ENCODE results near the gene AAR2.

The AAR2 gene

DNA sequence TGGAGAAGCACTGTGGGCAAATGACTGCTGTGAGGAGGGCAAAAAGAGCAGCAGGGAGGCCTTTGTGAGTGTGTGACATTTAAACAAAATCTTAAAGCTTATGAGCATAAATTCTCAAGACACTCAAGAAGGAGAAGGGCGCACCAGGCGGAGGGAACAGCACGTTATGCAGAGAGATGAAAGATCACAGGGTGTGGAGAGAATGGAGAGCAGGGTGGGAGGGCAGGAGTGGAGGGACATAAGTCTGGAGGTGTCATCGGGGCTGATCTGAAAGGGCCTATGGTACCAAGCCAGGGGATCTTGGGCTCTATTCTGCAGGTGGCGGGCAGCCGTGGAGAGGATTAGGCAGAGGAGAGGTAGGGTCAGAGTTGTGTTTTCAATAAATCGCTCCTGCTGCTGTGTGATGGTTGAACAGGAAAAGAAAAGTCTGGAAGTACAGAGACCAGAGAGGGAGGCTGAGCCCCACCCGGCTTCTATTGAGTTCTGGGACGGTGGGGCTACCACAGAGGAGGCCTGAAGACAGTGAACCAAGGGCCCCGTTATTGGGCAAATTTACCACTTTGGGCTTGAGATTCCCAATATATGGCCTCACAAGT lies 45.6 kb downstream of the AAR2 start:
- no peak for DNase-seq

DNA sequence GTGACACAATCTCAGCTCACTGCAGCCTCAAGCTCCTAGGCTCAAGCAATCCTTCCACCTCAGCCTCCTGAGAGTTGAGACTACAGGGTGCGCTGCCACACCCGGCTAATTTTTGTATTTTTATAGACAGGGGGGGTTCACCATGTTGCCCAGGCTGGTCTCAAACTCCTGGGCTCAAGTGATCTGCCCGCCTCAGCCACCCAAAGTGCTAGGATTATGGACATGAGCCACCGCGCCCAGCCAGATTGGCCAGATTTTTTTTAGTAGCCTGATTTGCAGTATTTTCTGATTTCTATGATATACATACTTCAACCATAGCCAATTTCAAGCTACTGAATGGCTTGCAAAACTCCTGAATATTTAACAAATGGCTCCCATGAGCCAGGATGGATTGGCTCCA lies 48.5 kb downstream of the AAR2 start:
- no peak for DNase-seq

DNA sequence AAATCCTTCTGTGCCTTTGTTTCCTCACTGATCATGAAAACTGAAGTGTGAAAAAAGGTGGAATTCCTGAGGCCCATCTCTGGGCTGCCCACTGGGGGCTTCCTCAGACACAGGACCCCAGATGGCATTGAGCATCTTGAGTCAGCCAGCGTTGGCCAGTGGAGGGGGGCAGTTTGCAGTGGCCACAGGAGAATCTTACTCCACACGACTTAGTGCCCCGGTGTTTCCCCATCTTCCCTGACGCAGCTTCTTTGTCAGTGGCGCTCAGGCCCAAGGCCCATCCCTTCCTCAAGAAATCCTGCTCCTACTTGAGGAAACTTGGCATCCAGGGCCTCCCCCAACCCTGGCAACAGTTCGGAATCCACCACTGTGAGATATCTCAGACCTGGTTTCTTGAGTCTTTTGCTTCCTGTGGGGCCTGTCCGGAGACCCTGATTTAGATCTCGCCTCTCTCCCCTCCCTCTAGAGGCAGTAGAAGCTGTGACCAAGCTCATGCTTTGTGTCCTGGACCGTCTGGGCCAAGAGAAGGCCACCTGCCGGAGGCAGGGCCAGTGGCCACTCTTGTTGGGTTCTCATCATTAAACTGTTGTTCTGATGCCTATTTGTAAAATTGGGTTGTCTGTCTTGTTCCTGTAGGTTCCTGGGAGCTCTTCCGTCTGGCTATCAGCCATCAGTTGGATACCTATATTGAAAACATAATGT lies 49.6 kb downstream of the AAR2 start:
- DNase-seq, result no peak

DNA sequence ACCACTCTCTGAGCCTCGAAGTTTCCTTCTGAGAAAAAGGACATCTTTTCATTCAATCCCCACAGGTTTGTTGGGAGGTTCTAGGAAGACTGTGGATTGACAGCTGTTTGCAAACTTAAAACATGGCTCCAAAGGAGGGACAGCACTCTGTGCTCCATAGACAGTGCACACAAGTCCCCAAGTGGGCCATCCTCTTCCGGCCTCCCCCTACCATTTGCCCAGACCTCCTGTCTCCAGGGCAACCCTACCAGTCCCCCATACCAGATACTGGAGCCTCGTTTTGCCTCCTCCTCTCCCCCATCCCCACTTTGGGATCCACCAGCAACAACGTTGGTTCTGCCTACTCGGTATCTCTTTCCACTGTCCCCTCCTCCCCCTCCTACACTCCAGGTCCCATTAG lies 61.4 kb downstream of the AAR2 start:
- DNase-seq, result no peak

DNA sequence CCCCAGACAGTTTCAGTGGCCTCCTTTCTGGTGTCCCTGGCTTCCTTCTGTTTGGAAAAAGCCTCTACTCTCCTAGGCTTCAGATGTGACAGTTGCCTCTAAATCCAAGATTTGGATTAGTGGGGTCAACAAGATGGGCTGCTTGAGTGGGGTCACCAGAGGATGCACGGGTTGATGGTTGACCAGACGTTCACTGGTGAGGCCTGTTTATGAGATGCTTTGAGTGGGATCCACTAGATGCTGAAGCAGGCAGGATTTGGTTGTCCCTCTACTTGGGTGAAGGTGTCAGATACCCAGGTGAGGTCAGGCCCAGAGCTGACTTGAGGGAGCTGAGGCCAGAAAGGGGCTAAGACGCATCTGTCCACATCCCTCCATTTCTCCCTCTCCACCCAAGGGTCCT lies 61.8 kb downstream of the AAR2 start:
- no peak for DNase-seq

DNA sequence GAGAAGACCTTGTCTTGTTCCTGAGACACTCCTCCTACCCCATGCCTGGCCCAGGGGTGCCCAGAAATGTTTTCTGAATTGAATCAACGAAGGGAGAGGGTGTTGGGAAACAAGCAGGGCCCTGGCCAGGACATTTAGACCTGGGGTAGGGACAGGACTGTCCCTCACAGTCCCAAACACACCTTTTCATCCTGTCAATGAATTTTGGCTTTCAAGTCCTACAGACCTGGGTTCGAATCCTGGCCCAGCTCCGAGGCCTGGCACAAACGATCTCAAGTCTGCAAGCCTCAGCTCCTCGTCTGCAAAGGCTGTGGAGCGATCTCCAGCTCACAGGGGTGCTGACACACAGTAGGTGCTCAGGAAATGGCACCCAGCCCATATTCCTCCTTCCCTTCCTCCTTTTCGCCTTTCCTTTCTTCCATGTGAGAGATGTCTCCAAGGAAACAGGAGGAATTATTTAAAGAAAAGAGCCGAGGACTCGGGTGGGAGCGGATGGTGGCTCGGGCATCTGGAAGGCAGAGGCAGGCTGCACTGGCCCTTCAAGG lies 62.6 kb downstream of the AAR2 start:
- DNase-seq, result no peak

DNA sequence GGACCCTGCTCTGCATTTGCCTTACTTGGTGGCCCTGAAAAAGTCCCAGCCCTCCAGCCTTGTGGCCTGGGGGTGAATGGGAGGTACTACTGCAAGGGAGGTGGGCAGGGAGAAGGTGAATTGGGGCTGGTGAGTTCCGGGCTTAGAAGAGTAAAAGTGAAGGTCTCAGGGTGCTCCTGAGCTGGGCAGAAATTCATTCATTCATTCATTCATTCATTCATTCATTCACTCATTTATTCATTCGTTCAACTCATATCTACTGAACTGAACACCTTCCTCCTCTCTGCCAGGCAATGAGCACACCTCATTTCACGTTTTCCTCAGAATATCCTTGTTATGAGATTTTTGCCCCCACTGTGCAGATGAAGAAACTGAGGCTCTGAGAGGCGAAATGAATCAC lies 63.2 kb downstream of the AAR2 start:
- no peak for DNase-seq

DNA sequence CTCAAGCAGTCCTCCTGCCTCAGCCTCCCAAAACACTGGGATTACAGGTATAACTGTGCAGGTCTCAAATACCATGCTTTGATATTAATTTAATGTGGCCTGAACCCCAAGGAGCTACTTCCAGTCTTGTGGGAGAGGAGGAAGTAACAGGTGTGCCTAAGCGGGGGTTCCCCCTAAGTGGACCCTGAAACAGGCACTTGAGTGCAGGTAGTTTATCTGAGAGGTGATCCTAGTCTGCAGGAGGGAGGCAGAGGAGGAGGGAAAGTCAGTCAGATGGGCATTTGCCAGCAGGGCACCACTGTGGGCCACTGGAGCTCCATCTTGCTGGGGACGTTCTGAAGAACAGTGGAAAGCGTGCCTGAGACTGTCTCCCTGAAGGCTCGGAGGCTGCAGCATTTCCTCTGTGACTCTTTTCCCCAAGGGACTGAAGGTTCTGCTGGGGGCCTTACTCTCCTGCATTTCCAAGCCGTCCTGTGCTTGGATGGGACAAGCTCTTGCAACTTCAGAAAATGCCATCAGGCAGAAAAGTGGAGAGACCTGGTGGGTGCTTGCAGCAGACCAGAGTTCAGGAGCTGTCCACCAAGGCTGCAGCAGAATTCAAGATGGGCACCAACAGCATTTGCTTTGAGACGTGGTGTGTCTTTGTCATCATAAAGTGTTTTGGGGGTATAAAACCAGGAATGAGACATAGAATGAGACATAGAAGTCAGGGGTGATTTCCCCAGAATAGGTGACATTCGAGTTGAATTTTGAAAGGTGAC lies 65.3 kb downstream of the AAR2 start:
- DNase-seq, result no peak

DNA sequence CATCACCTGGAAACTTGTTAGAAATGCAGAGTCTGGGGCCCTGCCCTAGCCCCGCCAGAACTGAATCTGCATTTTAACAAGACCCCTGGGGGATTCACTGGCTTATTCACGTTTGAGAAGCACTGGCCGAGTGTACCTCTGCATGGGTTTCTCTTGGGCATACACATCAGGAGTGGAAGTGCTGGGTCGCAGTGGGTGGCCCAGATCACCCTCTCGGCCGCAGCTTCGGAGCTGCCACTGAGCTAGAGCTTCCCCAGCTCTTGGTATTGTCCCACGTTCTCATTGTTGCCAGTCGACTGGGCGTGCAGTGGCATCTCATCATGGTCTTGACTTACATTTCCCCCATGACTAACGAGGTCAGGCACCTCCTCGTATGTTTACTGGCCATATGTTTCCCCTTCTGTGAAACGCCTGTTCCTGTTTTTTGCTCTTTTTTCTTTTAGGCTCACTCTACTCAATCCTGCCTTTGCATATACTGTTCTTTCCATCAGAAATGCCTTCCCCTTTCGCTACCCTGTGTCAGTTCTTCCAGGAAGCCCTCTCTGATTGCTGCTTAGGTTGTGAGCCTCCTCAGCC lies 66.8 kb downstream of the AAR2 start:
- DNase-seq, result no peak

DNA sequence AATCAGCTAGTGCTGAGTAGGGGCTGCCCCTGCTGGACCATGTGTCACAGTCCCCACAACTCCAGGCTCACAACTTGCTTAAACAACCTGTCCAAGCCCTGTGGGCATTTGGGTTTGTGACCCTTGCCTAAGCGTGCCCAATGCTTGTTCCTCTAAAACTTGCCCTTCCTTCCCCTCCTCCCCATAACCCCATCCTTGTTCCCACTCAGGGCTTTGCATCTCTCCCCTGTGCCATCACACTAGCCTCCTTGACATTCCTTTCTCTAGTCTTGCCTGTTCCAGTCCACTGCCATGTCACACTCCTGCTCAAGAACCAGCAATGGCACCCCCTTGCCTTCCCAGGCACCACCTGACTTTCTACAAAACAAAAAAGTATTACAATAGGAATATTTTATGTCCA lies 67.6 kb downstream of the AAR2 start:
- no peak for DNase-seq

DNA sequence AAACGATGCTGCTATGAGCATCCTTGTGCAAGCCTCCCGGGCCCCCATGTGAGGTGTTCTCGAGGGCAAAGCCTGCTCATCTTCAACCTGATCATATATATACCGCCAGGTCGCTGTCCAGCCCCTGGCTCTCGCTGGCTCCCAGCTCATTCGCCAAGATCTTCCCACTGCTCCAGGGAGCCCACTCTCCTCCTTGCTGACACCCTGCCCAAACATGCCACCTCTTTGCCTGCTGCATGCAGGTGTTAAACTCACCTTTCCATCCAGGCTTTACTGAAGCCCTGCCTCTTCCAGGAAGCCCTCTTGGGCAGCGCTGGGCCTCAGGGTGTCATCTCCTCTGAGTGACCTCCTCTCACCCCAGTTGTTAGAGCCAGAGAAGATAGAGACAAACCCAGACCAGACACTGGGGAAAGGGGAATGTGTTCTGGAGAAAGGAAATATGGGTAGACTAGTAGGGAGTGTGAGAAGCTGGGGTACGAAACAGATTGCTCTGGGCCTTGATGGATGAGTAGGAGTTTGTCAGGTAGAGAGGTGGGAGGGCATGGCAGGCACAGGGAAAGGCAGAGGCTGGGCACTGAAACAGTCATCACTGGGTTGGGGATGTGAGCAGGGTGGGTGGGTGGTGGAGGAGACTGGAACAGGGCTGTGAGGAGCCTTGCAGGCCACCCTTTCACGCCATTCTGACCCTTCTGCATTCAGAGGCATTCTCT lies 68.7 kb downstream of the AAR2 start:
- DNase-seq, result no peak

DNA sequence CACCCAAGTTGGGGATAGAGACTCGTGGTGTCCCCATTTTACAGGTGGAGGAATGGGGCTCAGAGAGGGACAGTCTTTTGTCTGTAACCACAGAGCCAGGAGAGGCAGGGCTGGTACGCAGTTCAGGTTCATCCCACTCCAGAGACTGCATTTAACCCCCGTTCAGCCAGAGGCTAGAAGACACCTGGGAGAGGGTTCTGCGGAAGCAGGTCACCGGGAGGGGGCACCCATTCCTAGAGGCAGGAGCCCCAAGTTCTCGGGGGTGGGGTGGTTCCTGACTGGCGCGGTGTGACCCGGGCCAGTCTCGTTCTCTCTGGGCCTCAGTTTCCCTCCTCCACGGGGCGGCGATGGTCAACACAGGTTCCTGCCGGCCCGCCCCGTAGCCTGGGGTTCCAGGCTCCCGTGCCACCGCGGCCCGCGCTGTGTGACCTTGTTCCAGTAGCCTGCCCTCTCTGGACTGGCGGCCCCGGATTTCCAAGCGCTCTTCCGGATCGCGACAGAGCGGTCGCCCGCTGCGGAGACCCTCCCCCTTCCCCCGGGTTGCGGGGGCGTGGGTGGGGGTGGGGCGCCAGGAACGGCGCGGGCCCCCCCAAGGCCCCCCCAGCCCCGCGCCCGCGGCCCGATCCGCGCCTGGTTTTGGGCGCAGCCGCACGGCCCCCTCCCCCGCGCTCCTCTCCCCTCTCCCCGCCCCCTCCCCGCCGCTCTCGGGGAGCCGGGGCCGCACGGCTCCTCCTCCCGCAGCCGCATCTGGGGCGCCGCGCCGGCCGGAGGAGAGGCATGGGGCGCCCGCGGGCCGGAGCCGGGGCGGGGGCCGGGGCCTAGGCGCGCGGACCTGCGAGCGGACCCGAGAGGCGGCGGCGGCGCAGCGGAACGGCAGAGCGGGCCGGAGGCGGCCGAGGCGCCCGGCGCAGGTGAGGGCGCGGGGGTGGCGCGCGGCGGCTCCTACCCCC lies 69.6 kb downstream of the AAR2 start, which contains the start of gene DLGAP4:
Gene DLGAP4, plus strand, starts transcription at position 738 of the 950 bp plus-strand sequence. CDS start 125,379 bp downstream, outside the sequence.
- no peak for DNase-seq

All from DMS153 (cell line).